ENCODE measurements around the gene ESRRB.

DNA sequence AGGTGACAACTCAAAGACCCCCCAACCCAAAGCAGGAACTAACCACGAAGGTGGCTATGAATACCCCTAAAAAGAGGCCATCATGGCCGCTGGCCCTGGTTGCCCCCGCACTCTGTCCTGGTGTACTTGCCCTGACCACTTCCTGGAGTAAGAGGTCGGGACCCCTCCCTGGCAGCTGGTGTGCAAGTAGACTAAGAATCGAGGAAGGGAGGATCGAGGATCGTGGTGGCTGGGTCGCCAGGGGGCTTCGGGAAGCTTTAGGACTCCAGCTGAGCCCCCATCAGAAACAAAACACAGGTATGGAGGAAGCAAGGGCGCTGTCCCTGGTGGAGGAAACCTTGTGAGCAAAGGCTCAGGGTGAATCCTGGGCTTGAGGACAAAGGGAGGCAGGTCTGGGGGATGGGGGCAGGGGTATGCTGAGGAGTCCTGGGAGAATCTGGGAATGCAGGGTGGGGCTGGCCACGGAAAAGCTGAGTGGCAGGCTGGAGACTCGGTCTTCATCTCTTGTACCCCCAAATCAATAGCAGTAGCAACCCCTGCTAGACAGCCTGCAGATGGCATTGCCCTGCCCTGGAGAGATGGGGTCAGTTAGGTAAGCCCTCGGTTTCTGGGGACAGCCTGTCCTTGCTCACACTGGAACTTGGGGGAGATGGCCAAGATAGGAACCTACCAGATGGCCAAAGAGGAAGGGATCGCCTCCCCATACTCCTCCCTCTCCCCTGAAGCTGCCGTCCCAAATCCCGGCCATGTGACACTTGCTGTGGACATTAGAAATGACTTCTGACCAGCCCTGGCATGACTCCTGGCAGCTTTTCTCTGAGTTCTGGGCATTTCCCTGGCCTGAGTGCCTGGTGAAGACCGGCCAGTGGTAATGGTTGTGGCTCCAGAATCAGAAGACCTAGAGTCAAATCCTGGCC is 45.3 kb upstream of the ESRRB start:
- no peak for TF ChIP-seq CTCF (conservative IDR thresholded peaks at IDR 0.05; ENCODE audit: low read length)
- TF ChIP-seq EZH2phosphoT487 (IDR thresholded peaks at IDR 0.05; ENCODE audit: borderline replicate concordance): no peak
